Measurements from ENCODE around the gene EXD3.
A peak's percentile ranks its signal among the peaks of the same experiment; 100 is the strongest.
"Not testable (repeated sequence)": the region's sequence is repeated elsewhere in the genome, so short reads cannot be mapped to it uniquely, and the experiment has no call there.

EXD3 gene

GRCh38 chr9:137458194-137459151, 35.5 kb upstream of the EXD3 start:
- DNase-seq = peak; percentile 92

- DNase-seq = no peak
Measured at GRCh38 chr9:137457406-137458193, 34.6 kb upstream of the EXD3 start.

GRCh38 chr9:137456864-137457405, 34.0 kb upstream of the EXD3 start:
- DNase-seq = no peak

GRCh38 chr9:137456061-137456863, 33.3 kb upstream of the EXD3 start:
- DNase-seq = no peak

GRCh38 chr9:137455359-137455991, 32.5 kb upstream of the EXD3 start:
- no peak for DNase-seq

- DNase-seq = no peak
Measured at GRCh38 chr9:137454597-137455358, 31.8 kb upstream of the EXD3 start.

- DNase-seq = no peak
Measured at GRCh38 chr9:137454145-137454596, 31.2 kb upstream of the EXD3 start.

GRCh38 chr9:137453643-137454081, 30.7 kb upstream of the EXD3 start:
- peak; percentile 4 for DNase-seq

GRCh38 chr9:137452761-137453642, 30.0 kb upstream of the EXD3 start:
- DNase-seq = no peak

- DNase-seq = no peak
Measured at GRCh38 chr9:137452006-137452760, 29.2 kb upstream of the EXD3 start.

GRCh38 chr9:137451264-137452005, 28.5 kb upstream of the EXD3 start:
- not testable (repeated sequence) for DNase-seq

GRCh38 chr9:137450539-137451222, 27.7 kb upstream of the EXD3 start:
- DNase-seq = not testable (repeated sequence)

GRCh38 chr9:137449931-137450538, 27.1 kb upstream of the EXD3 start:
- no peak for DNase-seq

GRCh38 chr9:137449081-137449844, 26.3 kb upstream of the EXD3 start:
- DNase-seq = no peak

GRCh38 chr9:137448602-137448962, 25.6 kb upstream of the EXD3 start:
- no peak for DNase-seq

GRCh38 chr9:137447722-137448601, 25.0 kb upstream of the EXD3 start:
- no peak for DNase-seq

Measured in NCI-H1105 (cell line).